ENCODE data around the gene TGFBI. TPM values are rescaled to one million over a fixed set of nuclear protein-coding genes. Genes with fewer than 3 reads are reported as not detected.

TGFBI gene
- total and polyA plus RNA-seq, 2 donors (not counting 1 experiment from before 2014, with no cell fraction given): 398 to 889 TPM

DNA sequence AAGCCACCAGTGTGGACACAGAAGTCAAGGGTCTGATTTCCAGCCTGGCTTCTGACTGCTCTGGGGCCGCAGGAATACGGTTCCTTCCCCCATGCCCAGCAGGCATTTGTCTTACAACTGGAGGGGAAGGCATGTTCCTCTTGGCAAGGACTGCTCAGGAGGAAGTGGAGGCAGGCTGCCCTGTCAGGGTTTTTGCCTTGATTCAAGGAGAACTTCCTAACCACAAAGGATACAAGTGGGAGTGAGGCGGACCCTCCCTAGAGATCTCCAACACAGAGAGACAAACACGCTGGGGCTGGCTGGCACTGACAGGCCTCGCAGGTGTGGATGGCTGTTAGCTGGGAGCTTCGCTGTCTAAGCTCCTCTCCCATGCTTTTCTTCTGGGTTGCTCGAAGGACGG is 19.1 kb downstream of the TGFBI start:
- no peaks in the 10 kb centered on the region for H3K79me2 ChIP-seq (ENCODE audit: control insufficient read depth, insufficient read depth, low read length)
- H3K4me2 ChIP-seq (ENCODE audit: extremely low read depth, insufficient read depth, low read length): no peak overlapping the region
- DNase-seq (ENCODE audit: low read depth in 2 of 2): peak in 1 of 2 donors; percentile 58
- H3K9me3 ChIP-seq (ENCODE audit: control insufficient read depth, insufficient read depth, low read depth, low read length): no peaks in the 10 kb centered on the region
- H3K9ac ChIP-seq (ENCODE audit: insufficient read depth, low read length): no peak overlapping the region
- H3K27ac ChIP-seq (ENCODE audit: insufficient read depth, low read length): no peak overlapping the region
- H3K4me3 ChIP-seq (replicated peaks in 1 of 4; ENCODE audit: control extremely low read depth in 1 of 4, insufficient read depth in 1 of 4, low read depth in 3 of 4, low read length in 4 of 4): no peak overlapping the region
- TF ChIP-seq, protein P1, sequence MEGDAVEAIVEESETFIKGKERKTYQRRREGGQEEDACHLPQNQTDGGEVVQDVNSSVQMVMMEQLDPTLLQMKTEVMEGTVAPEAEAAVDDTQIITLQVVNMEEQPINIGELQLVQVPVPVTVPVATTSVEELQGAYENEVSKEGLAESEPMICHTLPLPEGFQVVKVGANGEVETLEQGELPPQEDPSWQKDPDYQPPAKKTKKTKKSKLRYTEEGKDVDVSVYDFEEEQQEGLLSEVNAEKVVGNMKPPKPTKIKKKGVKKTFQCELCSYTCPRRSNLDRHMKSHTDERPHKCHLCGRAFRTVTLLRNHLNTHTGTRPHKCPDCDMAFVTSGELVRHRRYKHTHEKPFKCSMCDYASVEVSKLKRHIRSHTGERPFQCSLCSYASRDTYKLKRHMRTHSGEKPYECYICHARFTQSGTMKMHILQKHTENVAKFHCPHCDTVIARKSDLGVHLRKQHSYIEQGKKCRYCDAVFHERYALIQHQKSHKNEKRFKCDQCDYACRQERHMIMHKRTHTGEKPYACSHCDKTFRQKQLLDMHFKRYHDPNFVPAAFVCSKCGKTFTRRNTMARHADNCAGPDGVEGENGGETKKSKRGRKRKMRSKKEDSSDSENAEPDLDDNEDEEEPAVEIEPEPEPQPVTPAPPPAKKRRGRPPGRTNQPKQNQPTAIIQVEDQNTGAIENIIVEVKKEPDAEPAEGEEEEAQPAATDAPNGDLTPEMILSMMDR (conservative IDR thresholded peaks at IDR 0.05 in 1 of 2, IDR thresholded peaks at IDR 0.05 in 1 of 2; ENCODE audit: low read depth in 1 of 2, low read length in 2 of 2): no peak
- no peak for TF ChIP-seq EZH2 (IDR thresholded peaks at IDR 0.05; ENCODE audit: low read length, missing control alignments)
- H3K36me3 ChIP-seq (ENCODE audit: control insufficient read depth, insufficient read depth, low read length): peaks cover 35% of the 10 kb centered on the region
- no peaks in the 10 kb centered on the region for H4K20me1 ChIP-seq (ENCODE audit: control insufficient read depth, extremely low read depth, insufficient read depth, low read length)
- peaks cover 3% of the 10 kb centered on the region for H3K4me1 ChIP-seq (ENCODE audit: control insufficient read depth, extremely low read depth, insufficient read depth, low read length)
- H2AFZ ChIP-seq (ENCODE audit: low read length): no peak overlapping the region
- no peaks in the 10 kb centered on the region for H3K27me3 ChIP-seq (ENCODE audit: control insufficient read depth, insufficient read depth, low read length)

DNA sequence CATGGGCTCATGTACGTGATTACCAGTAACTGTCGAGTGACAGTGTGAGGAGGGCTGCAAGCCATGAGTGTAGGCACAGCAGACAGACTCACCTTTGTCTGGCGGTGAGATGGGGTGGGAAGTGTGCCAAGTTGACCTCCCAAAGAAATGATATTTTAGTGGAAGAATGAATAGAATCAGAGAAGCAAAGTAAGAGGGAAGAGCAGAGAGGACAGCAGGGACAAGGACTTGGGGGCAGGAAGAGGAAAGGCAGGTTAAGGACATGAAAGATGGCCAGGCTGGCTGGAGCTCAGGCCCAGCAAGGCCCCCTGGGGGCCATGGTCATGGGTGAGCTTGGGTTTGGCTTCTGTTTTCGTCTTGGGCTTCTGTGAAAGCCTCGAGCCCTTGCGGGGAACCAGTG is 20.2 kb downstream of the TGFBI start:
- Histone ChIP-seq H2AFZ (ENCODE audit: low read length) (no peak overlapping the region), H3K4me1 (ENCODE audit: control insufficient read depth, extremely low read depth, insufficient read depth, low read length) (peaks cover 12% of the 10 kb centered on the region), H3K9ac (ENCODE audit: insufficient read depth, low read length) (no peak overlapping the region), H4K20me1 (ENCODE audit: control insufficient read depth, extremely low read depth, insufficient read depth, low read length) (no peaks in the 10 kb centered on the region), H3K27me3 (ENCODE audit: control insufficient read depth, insufficient read depth, low read length) (no peaks in the 10 kb centered on the region), H3K27ac (ENCODE audit: insufficient read depth, low read length) (no peak overlapping the region), H3K4me2 (ENCODE audit: extremely low read depth, insufficient read depth, low read length) (no peak overlapping the region), H3K9me3 (ENCODE audit: control insufficient read depth, insufficient read depth, low read depth, low read length) (no peaks in the 10 kb centered on the region), H3K36me3 (ENCODE audit: control insufficient read depth, insufficient read depth, low read length) (peaks cover 31% of the 10 kb centered on the region), H3K4me3 (replicated peaks in 1 of 4; ENCODE audit: control extremely low read depth in 1 of 4, insufficient read depth in 1 of 4, low read depth in 3 of 4, low read length in 4 of 4) (no peak overlapping the region), H3K79me2 (ENCODE audit: control insufficient read depth, insufficient read depth, low read length) (no peaks in the 10 kb centered on the region)
- TF ChIP-seq EZH2 (IDR thresholded peaks at IDR 0.05; ENCODE audit: low read length, missing control alignments): no peak
- TF ChIP-seq, protein P1 (conservative IDR thresholded peaks at IDR 0.05 in 1 of 2, IDR thresholded peaks at IDR 0.05 in 1 of 2; ENCODE audit: low read depth in 1 of 2, low read length in 2 of 2): no peak
- DNase-seq (ENCODE audit: low read depth in 2 of 2): no peak

DNA sequence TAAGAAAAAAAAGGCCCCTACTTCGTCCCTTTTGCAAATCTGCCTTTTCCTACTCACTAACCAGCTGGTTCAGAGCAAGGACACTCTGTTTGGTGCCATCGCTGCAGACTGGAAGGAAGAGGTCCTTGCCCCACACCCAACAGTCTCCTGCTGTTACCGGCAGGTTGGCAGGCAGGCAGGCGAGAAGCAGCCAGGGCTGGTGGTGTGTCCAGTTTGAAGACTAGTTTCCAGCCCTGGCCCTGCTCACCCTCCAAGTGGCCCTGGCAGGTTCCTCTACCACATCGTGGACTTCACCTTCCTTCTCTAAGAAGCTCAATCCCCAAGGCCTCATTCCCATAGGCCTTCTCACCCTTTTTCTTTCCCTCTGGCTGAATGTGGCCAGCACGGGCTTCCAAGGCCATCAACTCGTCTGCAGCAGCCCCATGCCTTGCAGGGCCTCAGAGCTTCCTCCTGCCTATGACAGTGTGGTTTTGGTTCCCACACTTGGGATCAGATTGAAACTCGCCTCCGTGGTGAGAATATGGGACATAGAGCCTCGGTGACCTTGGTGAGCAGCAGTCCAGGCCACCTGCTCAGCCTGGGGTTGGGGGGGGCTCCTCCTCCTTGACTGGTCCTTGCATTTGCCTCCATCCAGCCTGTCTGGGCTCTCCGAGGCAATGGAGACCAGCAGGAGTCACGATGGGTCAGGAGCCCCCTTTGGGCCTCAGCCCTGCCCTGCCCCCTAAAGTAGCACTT is 22.9 kb downstream of the TGFBI start:
- DNase-seq (ENCODE audit: low read depth in 2 of 2): no peak
- Histone ChIP-seq H3K9me3 (ENCODE audit: control insufficient read depth, insufficient read depth, low read depth, low read length) (no peaks in the 10 kb centered on the region), H3K4me2 (ENCODE audit: extremely low read depth, insufficient read depth, low read length) (no peak overlapping the region), H3K9ac (ENCODE audit: insufficient read depth, low read length) (no peak overlapping the region), H3K4me3 (replicated peaks in 1 of 4; ENCODE audit: control extremely low read depth in 1 of 4, insufficient read depth in 1 of 4, low read depth in 3 of 4, low read length in 4 of 4) (no peak overlapping the region), H3K27ac (ENCODE audit: insufficient read depth, low read length) (no peak overlapping the region), H3K36me3 (ENCODE audit: control insufficient read depth, insufficient read depth, low read length) (peaks cover 22% of the 10 kb centered on the region), H4K20me1 (ENCODE audit: control insufficient read depth, extremely low read depth, insufficient read depth, low read length) (no peaks in the 10 kb centered on the region), H3K79me2 (ENCODE audit: control insufficient read depth, insufficient read depth, low read length) (no peaks in the 10 kb centered on the region), H3K27me3 (ENCODE audit: control insufficient read depth, insufficient read depth, low read length) (no peaks in the 10 kb centered on the region), H2AFZ (ENCODE audit: low read length) (no peak overlapping the region), H3K4me1 (ENCODE audit: control insufficient read depth, extremely low read depth, insufficient read depth, low read length) (peaks cover 31% of the 10 kb centered on the region)
- no peak for TF ChIP-seq EZH2 (IDR thresholded peaks at IDR 0.05; ENCODE audit: low read length, missing control alignments)
- TF ChIP-seq, protein P1 (conservative IDR thresholded peaks at IDR 0.05 in 1 of 2, IDR thresholded peaks at IDR 0.05 in 1 of 2; ENCODE audit: low read depth in 1 of 2, low read length in 2 of 2): no peak

All from fibroblast of lung (primary cell).